SK-N-MC (cell line): Measurements from ENCODE around the gene H1-8.
A peak's percentile ranks its signal among the peaks of the same experiment; 100 is the strongest.

ENCODE experiments used
- DNase-seq: peaks from one replicate; pipeline ENCODE4 v3.0.0-alpha.2; 2011; ENCODE audit warnings: low read depth, low spot score
- H3K27ac ChIP-seq: fragments of 200-600 bp; sonication (generic); 2 replicates; pipeline ENCODE4 v1.5.1; 2016; ENCODE audit warnings: mixed run types
- H3K36me3 ChIP-seq: fragments of 200-600 bp; sonication (generic); 2 replicates; pipeline ENCODE4 v1.6.1; 2017; ENCODE audit warnings: antibody characterized with exemption, low read length, mixed read lengths; ENCODE audit not compliant: insufficient read depth
- H3K4me3 ChIP-seq: fragments of 200-600 bp; sonication (generic); 2 replicates; pipeline ENCODE4 v1.5.1; 2016
- H3K9ac ChIP-seq: fragments of 200-600 bp; sonication (generic); 2 replicates; pipeline ENCODE4 v1.8.0; 2017; ENCODE audit warnings: mixed run types, mixed read lengths; ENCODE audit not compliant: insufficient read length
- H3K9me3 ChIP-seq: fragments of 200-600 bp; sonication (generic); 2 replicates; pipeline ENCODE4 v1.6.1; 2017; ENCODE audit warnings: low read depth, mild to moderate bottlenecking, antibody characterized with exemption, low read length, moderate library complexity, mixed read lengths
- EZH2 ChIP-seq: fragments of 200-600 bp; sonication (generic); IDR thresholded peaks from one replicate; pipeline ENCODE4 v1.6.1; 2017; ENCODE audit warnings: antibody characterized with exemption
- FOXP2 ChIP-seq: optimal IDR thresholded peaks from 2 replicates; pipeline ENCODE3; 2011; ENCODE audit warnings: mild to moderate bottlenecking, moderate library complexity; ENCODE audit not compliant: insufficient read depth; ENCODE audit errors: extremely low read length, control extremely low read depth
- POLR2AphosphoS5 ChIP-seq: IDR thresholded peaks from 2 replicates; pipeline ENCODE4 v1.6.1; 2012; ENCODE audit warnings: mild to moderate bottlenecking, low read depth, low read length, borderline replicate concordance

Gene H1-8

GRCh38 chr3:129593230-129593594 lies 50.2 kb downstream of the H1-8 start:
- DNase-seq: no peak
- Histone ChIP-seq H3K9ac (peak overlapping the region; percentile 78), H3K9me3 (no peaks in the 10 kb centered on the region), H3K4me3 (peak overlapping the region; percentile 69), H3K36me3 (no peaks in the 10 kb centered on the region), H3K27ac (peak overlapping the region; percentile 97)
- TF ChIP-seq POLR2AphosphoS5 (no peak), FOXP2 (no peak), EZH2 (no peak)

GRCh38 chr3:129593595-129594339 lies 50.8 kb downstream of the H1-8 start:
- TF ChIP-seq EZH2: no peak
- no peak for TF ChIP-seq FOXP2
- TF ChIP-seq POLR2AphosphoS5: no peak
- no peak for DNase-seq
- Histone ChIP-seq H3K9ac (peak overlapping the region; percentile 78), H3K36me3 (no peaks in the 10 kb centered on the region), H3K27ac (peak overlapping the region; percentile 97), H3K9me3 (no peaks in the 10 kb centered on the region), H3K4me3 (peak overlapping the region; percentile 69)

GRCh38 chr3:129594409-129594808 lies 51.4 kb downstream of the H1-8 start:
- Histone ChIP-seq H3K27ac (peak overlapping the region; percentile 97), H3K36me3 (no peaks in the 10 kb centered on the region), H3K9me3 (no peaks in the 10 kb centered on the region), H3K9ac (peak overlapping the region; percentile 78), H3K4me3 (peak overlapping the region; percentile 69)
- TF ChIP-seq EZH2: no peak
- TF ChIP-seq FOXP2: no peak
- TF ChIP-seq POLR2AphosphoS5: no peak
- no peak for DNase-seq

GRCh38 chr3:129594907-129595390 lies 52.0 kb downstream of the H1-8 start:
- no peak for DNase-seq
- H3K9me3 ChIP-seq: no peaks in the 10 kb centered on the region
- H3K4me3 ChIP-seq: no peak overlapping the region
- TF ChIP-seq POLR2AphosphoS5 (no peak), EZH2 (no peak), FOXP2 (no peak)
- H3K9ac ChIP-seq: no peak overlapping the region
- H3K36me3 ChIP-seq: no peaks in the 10 kb centered on the region
- H3K27ac ChIP-seq: peak overlapping the region; percentile 97

- Histone ChIP-seq H3K36me3 (no peaks in the 10 kb centered on the region), H3K9ac (no peak overlapping the region), H3K27ac (peak overlapping the region; percentile 97), H3K4me3 (peak overlapping the region; percentile 66; the same call in 1 of the 2 replicates), H3K9me3 (no peaks in the 10 kb centered on the region)
- TF ChIP-seq FOXP2 (no peak), POLR2AphosphoS5 (no peak), EZH2 (no peak)
- no peak for DNase-seq
These were observed 52.7 kb downstream of the H1-8 start for GRCh38 chr3:129595544-129596193.

GRCh38 chr3:129596194-129597086 lies 53.5 kb downstream of the H1-8 start:
- TF ChIP-seq EZH2 (no peak), POLR2AphosphoS5 (no peak; the same call in 1 of the 2 replicates), FOXP2 (no peak)
- no peaks in the 10 kb centered on the region for H3K9me3 ChIP-seq
- H3K27ac ChIP-seq: peak overlapping the region; percentile 95
- H3K36me3 ChIP-seq: no peaks in the 10 kb centered on the region
- no peak for DNase-seq
- peak overlapping the region; percentile 66 for H3K4me3 ChIP-seq
- H3K9ac ChIP-seq: peak overlapping the region; percentile 18

GRCh38 chr3:129597087-129597999 lies 54.4 kb downstream of the H1-8 start:
- Histone ChIP-seq H3K36me3 (no peaks in the 10 kb centered on the region), H3K4me3 (peak overlapping the region; percentile 66), H3K27ac (peak overlapping the region; percentile 95), H3K9ac (peak overlapping the region; percentile 60), H3K9me3 (no peaks in the 10 kb centered on the region)
- DNase-seq: no peak
- TF ChIP-seq FOXP2 (no peak), POLR2AphosphoS5 (no peak), EZH2 (no peak)
